ENCODE data around the gene ETV3L.
A peak's percentile ranks its signal among the peaks of the same experiment; 100 is the strongest.

ETV3L gene

DNA sequence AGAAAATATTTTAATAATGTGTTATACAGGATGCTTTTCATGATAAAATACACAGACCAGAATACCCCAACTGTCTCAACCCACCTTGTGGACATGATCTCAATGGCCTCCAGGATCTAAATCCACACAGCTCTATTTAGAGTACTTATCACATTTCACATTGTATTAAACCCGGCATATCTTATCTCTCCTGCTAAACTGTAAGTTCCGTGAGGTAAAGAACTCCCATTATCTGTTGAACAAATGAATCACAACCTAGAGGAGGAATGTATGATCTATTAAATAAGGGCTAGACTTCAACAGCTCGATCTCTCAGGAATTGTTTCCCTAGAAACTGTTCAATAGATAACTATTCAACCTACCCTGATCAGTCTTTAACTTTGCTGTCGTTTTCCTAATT, 31.7 kb upstream of the ETV3L start:
- DNase-seq: no peak

DNA sequence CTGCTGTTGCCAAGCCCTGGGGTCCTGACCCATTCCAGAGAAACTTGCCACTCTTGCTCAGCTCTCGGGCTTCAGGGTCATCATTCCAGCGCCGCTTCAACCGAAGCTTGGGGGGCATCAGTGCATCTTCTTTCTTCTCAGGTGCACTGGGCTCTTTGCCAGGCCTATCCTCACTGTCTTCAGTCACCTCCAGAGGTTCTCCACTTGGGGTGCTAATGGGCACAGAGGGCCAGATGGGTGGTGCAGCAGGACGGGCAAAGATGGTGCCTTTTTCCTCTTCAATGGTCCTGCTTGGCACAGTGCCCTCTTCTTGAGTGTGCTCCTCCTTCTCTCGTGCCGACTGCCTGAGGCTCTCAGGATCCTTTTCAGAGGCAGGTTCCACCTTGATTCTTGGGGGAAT, 25.2 kb upstream of the ETV3L start:
- DNase-seq: no peak

GRCh38 chr1:157119448-157119847, 19.8 kb upstream of the ETV3L start:
- no peak for DNase-seq

DNA sequence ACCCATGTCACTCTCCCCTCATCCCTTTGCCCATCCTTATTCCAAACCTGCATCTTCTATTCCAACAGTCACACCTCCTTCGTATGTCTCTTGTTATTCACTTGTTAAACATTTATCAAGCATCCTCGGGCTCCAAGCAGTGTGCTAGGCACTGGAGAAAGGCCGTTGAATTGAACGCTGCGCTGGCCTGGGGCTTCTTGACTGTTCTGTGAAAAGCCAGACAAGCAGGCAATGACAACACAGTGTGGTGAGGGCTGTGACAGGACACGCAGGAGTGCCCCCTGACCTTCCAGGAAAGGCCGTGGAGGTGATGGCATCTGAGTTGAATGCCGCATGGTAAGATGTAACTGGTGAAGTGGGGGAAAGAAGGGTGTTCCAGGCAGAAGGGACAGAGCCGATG, 19.4 kb upstream of the ETV3L start:
- no peak for DNase-seq

DNA sequence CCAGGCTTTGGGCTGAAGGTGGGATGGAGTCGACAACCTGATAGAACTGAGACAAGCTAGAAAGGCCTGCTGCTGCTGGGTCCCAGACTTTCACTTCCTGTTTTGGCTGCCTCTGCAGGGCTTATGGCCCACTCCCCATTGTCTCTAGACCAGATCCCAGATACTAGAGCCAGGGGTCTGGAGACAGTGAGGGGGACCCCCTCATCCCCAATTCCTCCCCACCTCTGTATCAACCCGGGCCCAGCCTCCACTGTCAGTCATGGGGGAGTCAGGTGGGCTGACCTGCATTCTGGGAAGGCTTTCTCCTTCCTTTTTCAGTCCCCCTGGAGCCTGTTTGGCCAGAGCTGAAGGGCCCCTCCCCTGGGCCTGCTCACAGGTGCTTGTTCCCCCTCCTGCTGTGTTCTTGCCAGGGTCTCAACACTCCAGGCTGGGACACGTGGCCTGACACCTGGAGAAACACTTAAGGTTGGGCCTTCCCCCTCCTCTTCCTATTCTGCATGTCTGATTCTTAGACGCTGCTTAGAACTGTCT, 18.0 kb upstream of the ETV3L start:
- DNase-seq: no peak

- no peak for DNase-seq
Observed at GRCh38 chr1:157116737-157117103, 17.1 kb upstream of the ETV3L start.

GRCh38 chr1:157115851-157116736, 16.5 kb upstream of the ETV3L start:
- DNase-seq: no peak

DNA sequence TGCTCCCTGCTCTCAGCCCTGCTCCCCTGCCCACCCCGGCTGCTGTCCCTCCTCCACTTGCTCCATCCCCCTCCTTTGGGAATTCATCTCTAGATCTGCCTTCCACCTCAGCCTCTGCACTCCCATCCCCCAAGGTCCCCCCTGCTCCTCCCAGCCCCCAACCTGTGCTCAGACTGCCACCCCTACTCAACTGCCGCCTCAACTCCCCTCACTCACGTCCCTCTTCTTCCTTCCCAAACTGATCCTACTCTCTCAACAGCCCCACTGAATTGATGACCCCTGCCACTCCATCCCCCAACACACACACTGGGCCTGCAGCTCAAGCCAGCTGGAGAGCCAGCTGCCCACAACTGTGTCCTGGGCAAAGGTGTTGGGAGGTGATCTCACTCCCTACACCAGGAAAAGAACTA, 15.8 kb upstream of the ETV3L start:
- no peak for DNase-seq

DNA sequence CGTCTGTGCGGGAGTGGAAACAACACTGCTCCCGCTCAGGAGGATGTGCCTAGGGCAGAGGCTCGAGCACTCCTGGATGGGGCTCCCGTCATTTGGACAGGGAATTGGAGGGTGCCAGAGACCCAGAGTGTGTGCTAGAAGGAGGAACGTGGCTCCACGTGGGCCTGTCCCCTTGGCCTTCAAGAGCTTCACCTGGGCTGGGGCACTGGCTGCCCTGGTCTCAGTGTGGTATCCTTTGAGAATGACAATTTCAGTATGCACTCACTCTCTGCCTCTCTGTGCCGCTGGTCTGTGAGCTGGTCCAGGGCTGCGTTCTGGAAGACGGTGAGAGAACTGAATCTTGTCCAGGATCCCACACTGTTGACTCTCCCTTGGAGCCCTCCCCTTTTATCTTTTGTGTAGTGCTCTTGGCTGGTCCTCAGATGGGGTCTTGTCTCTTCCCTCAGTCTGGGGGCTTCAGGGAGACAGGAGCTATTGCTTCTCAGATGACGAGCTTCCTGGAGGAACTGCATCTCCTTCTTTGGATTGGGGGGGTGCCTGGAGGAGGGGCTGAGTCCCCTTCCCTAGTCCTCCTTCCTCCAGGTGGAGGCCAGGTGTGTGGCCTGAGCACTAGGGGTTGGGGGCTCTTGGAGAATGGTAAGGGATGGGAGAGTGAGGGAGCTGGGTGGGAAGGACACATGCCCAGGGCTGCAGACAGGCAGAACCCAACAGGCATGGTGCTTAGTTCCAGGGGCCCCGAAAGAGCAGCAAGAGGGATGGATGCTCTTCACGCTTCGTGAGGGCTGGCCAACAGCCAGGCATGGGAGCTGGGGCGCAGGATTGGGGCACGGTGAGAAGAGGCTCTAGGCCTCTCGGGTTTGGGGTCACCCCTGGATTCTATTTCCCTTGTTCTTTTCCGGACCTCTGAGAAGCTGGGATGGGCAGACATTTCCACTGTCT, 14.8 kb upstream of the ETV3L start:
- DNase-seq: no peak

DNA sequence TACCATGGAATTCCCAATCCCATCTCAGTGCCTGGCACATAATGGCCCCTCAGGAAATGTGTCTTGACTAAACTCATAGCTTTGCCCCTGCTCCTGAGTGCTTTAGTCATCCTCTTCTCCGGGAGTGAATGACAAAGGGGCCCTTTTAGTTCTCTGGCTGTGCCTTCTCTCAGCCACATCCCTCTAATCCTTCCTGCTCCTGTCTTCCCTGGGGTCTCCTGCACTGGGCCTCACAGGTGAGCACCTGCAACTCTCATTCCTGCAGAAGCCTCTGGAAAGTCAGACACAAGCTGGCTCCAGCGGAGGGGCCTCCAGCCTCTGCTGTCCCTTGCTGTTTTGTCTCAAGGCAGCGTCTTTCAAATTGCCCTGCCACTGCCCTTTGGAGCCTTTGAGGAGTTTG, 14.0 kb upstream of the ETV3L start:
- no peak for DNase-seq

DNA sequence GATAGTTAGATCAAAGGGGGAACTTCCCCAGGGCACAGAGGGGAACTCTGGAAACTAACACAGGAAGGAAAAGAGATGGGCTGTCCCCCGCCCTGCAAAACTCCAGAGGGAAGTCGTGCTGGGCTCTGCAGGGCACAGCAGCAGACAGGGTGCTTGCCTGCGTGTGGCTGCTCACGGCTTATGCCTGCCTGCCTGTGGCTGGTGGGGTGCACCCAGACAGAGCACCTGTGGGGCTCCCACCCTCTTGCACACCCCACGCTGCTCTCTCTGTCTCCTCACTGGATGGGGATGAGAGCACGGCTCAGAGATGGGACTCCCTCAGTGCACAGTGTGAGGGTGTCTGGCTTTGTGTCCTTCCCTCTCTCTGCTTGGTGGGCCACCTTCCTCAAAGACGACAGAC, 13.5 kb upstream of the ETV3L start:
- no peak for DNase-seq

DNA sequence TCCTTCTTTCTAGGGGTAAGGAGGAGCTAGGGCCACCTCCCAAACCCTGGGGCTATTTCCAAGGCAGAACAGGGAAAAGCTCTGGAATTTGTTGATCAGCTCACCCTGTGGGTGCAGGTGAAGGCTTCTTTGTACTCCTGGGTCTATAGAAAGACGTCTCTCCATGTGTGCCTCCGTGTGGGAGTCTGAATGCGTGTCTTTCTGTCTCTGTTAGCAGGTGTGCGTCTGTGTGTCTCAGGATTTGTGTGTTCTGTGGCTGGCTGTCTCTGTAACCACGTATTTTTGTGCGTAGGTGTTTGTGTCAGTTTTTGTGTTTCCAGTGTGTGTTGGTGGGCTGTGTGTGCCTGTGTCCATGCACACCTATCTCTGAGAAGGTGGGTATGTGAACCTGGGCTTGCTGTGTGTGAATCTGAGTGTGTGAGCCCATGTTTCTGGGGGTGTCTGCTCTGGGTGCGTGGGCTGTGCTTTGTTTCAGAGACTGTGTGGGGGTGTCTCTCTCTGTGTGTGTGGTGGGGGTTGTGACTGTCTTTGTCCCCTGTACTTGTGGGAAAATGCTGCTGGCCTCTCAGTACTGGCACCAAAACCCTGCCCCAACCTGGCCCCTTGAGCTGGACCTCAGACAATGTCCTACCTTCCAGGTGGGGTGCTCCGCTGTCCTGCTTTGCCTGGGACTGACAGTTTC, 12.7 kb upstream of the ETV3L start:
- DNase-seq: no peak

DNA sequence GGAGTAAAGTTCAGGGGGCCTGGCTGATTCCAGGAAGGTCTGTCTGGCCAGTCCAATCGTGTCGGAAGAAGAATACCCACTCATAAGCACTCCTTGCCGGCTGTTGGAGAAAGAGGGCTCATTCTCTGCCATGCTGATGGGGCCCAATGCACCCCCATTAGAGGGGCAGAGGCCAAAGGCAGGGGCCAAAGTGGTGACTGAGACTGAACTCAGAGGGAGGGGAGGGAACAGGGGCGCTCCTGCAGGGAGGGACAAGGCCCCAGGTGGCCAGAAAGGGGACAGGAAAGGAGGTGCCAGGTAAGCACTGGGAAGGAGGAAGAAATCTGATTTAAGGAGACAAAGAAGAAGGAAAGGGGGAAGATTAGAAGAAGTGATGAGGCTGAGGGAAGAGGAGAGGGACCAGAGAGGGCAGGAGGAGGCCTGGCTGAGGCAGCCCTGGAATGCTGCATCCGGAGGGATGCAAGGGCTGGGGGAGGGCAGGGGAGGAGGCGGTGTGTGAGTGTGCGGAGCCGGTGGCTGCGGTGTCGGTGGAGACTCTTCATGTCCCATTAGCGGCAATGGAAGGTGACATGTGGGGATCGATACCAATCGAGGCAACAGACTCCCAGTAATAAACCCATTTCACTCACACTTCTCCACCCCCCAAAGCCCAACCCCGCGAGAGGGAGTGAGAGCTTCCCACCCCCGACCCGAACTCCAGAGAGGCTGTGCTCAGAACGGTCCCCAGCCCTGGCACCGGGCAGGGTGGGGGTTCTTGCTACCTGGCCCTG, 12.0 kb upstream of the ETV3L start:
- DNase-seq: no peak

- DNase-seq: no peak
Observed at GRCh38 chr1:157110686-157111085, 11.1 kb upstream of the ETV3L start.

GRCh38 chr1:157110003-157110402, 10.4 kb upstream of the ETV3L start:
- DNase-seq: no peak

DNA sequence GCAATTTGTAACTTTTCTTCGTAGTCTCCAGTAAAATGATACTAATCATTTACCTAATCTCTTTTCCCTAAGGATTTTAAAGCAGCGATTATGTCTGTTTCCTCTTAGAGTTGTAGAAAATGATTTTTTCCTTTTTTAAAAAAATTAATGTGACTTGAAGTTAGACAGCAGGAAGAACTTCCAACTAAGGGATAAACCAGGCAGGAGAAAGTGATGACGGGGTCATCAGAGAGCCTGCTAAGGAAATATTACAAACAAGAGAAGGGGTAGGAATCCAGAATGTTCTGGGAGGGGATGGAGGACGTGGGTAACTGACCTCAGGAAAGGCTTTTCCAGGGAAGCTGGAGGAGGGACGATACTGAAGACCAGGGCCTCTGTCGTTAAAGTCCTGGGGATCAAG, 8.8 kb upstream of the ETV3L start:
- DNase-seq: no peak

DNA sequence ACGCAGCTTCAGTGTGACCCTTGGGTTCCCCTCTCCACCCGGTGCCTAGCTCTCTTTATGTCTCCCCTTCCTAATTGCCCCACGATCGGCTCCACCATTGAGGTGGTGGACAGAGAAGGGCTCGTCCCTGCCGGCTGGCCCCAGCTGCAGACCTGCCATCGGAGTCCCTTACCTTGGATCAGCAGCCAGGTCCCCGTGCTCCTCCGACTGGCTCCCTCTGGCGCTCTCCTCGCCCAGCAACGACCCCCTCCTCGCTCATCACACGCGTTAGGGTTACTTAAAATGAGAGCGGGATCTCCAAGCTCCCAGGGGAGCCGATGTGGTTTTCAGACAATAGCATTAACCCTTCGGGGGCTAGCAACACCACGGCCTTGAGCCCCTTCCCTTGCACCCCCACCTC, 8.1 kb upstream of the ETV3L start:
- no peak for DNase-seq

- DNase-seq: no peak
Observed at GRCh38 chr1:157106813-157107189, 7.2 kb upstream of the ETV3L start.

DNA sequence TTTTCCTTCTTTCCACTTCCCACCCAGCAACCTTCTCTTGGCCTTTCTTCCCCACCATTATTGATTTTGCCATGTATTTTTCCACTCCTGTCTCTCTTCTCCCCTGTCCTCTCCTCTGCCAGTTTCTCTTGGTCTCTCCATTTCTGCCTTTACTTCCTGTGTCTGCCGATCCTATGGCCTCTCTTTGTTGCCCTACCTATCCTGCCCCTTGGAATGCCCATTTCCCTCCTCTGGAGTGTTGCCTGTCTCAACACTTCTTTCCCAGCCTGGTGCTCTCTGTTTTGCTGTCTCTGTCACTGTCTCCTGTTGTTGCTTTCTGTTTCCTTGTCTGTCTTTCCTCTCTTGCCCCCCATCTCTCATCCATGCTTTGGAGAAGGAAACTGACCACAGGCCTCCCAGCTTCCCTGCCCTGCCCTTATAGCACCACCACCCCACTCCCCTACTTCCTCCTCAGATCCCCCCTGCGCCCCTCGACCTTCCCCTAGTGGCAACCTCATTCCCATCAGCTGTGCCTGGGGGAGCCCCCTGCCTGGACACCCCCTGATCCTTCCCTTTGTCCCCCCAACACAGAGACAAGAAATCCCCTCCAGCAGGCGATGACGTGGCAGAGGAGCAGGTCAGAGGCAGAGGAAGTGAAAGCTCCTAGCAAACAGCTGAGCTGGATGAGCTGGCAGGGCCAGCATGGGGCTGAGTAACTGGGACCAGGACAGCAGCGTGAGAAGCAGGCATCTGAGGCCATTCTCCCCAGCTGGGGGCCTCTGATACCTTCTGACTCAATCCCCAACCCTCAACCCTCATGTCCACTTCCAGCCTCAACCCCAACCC, 6.6 kb upstream of the ETV3L start:
- DNase-seq: peak; percentile 22

DNA sequence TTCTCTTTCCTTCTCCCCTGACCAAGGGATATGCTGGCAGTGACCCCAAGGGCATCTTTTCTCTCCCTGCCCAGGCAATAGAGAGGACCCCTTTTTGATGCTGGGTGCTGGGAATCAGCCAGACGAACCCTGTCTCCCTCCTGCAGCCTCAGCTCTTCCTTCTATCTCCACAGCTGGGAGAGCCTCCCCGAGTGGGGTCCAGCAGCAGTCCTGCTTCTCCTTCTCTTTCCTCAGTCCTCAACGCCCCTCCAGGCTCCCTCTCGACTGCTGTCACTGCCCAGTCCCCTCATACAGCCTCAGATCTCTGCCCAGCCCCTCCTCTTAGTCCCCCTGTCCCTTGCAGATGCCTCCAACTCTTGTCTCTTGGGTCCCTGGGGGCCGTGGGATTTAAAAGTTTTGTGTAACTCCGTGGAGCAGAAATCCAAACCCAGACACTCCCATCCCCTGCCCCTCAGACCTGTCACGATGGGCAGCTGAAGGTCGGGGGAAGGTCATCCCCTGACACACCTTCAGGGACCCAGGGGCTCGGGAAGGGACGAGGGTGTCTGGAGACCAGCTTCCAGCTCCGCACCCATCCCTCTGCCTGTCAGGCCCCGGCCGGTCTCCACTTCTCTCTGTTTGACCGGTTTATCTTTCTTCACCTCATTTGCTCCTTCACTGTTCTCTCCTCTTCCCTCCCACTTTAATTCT, 5.8 kb upstream of the ETV3L start:
- no peak for DNase-seq

Data from CD4-positive, alpha-beta T cell treated with Interleukin-17A for 1 hour (primary cell).